Right cardiac atrium (tissue), 5 donors: Measurements from ENCODE around the gene HACL1. TPM values are rescaled to one million over a fixed set of nuclear protein-coding genes. Genes with fewer than 3 reads are reported as not detected.

Source experiments
- ATAC-seq, 2 donors: fragments of 200-7000 bp; cut with Tn5 transposase; one replicate each; pipeline versions ENCODE4 v1.8.0 to v1.9.1; 2020; ENCODE audit warnings: moderate library complexity in 2 of 2, mild to moderate bottlenecking in 1 of 2
- DNase-seq, 3 donors: peaks; one replicate each; pipeline ENCODE4 v3.0.0-alpha.2; 2020
- H3K27ac ChIP-seq: one replicate; pipeline ENCODE4 v1.5.1; 2013; ENCODE audit warnings: mild to moderate bottlenecking, low read length, control low read depth, moderate library complexity
- H3K27me3 ChIP-seq: one replicate; pipeline ENCODE4 v1.6.1; 2013; ENCODE audit not compliant: control insufficient read depth, insufficient read depth
- H3K4me1 ChIP-seq: one replicate; pipeline ENCODE4 v1.6.1; 2013; ENCODE audit warnings: low read length; ENCODE audit not compliant: control insufficient read depth, insufficient read depth
- H3K4me3 ChIP-seq: one replicate; pipeline ENCODE4 v1.5.1; 2013; ENCODE audit warnings: low read length, control low read depth
- H3K9me3 ChIP-seq: one replicate; pipeline ENCODE4 v1.6.1; 2013; ENCODE audit warnings: low read length; ENCODE audit not compliant: control insufficient read depth
- WGBS: extraction: QIAGEN DNeasy Blood & Tissue Kit; methylation state at CpG from one replicate; pipeline ENCODE4 v1.1.7; 2013; 5-methylcytosine and 5-hydroxymethylcytosine counted together
- intact Hi-C, 4 donors: fragments of 100-400 bp; cut with DNase I; formaldehyde crosslinking; loops; one replicate each; pipeline versions ENCODE4 v1.11.0 to v1.14.0; 2022 to 2023
- polyA plus RNA-seq: library from polyadenylated mRNA; stranded (reverse); fragments of 200-250 nt; gene quantifications from one replicate; pipeline ENCODE4 v1.2.3, GENCODE V29; 2013
- total RNA-seq, 4 donors: library from RNA; stranded (reverse); fragmentation: NEBNext Ultra II Directional; extraction: Animal tissue kit (Norgen Biotek cat#: 25700); gene quantifications; one replicate each; pipeline ENCODE4 v1.2.1, GENCODE V29; 2021
- donor health status: healthy with polysubstance abuse.
- donor health status: DM: no; HTN: yes; CAD: no.
- donor health status: DM: no; HTN: no; CAD: no.
- donor health status: DM: no; HTN: yes; CAD: no; lungs with severe emphysema.
- donor health status: DM: yes; HTN: yes; CAD: no.

The HACL1 gene
- total and polyA plus RNA-seq, 5 donors: 9.7 to 16.8 (median 12.1) TPM

- WGBS: 53% methylated on average over 3 of the region's 3 CpGs
- Histone ChIP-seq H3K9me3 (no peaks in the 10 kb centered on the region), H3K4me3 (no peak overlapping the region), H3K27ac (no peak overlapping the region), H3K4me1 (no peaks in the 10 kb centered on the region), H3K27me3 (no peaks in the 10 kb centered on the region)
- DNase-seq: no peak
- peak in 1 of 2 donors; percentile 16 for ATAC-seq
- intact Hi-C loops: loop anchor here in 2 of 4 donors (10.0 kb wide), 2 partner anchors 324 to 354 kb away; no protein-coding TSS in a partner anchor
These were observed 23.0 kb downstream of the HACL1 start for GRCh38 chr3:15578289-15578867.

GRCh38 chr3:15576475-15576874 is 24.9 kb downstream of the HACL1 start:
- ATAC-seq (no peak), DNase-seq (no peak)
- Histone ChIP-seq H3K4me3 (no peak overlapping the region), H3K4me1 (no peaks in the 10 kb centered on the region), H3K27me3 (no peaks in the 10 kb centered on the region), H3K27ac (no peak overlapping the region), H3K9me3 (no peaks in the 10 kb centered on the region)
- intact Hi-C loops: loop anchor here in 2 of 4 donors (10.0 kb wide), 2 partner anchors 322 to 352 kb away; no protein-coding TSS in a partner anchor
- WGBS: 84% methylated on average over 3 of the region's 3 CpGs

DNA sequence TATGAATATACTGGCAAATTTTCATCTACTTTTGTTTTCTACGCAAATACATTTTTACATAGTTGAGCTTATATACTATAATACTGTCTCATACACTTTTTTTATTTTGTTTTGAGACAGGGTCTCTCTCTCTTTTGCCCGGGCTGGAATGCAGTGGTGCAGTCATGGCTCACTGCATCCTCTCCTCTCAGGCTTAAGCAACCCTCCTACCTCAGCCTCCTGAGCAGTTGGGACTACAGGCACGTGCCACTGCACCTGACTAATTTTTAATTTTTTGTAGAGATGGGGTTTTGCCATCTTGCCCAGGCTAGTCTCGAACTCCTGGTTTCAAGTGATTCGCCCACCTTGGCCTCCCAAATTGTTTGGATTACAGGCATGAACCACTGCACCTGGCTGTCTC is 25.9 kb downstream of the HACL1 start:
- no peaks in the 10 kb centered on the region for H3K4me1 ChIP-seq
- DNase-seq: no peak
- no peak for ATAC-seq
- no peaks in the 10 kb centered on the region for H3K27me3 ChIP-seq
- no peak overlapping the region for H3K4me3 ChIP-seq
- 95% methylated on average over 5 of the region's 5 CpGs for whole genome bisulfite sequencing
- H3K27ac ChIP-seq: no peak overlapping the region
- no peaks in the 10 kb centered on the region for H3K9me3 ChIP-seq
- intact Hi-C loops: loop anchor here in 2 of 4 donors (10.0 kb wide), 2 partner anchors 321 to 351 kb away; no protein-coding TSS in a partner anchor

GRCh38 chr3:15572138-15572537 is 29.2 kb downstream of the HACL1 start:
- intact Hi-C loops: loop anchor here in 2 of 4 donors (10.0 kb wide), 2 partner anchors 317 to 347 kb away; no protein-coding TSS in a partner anchor
- Histone ChIP-seq H3K27ac (no peak overlapping the region), H3K4me1 (no peaks in the 10 kb centered on the region), H3K9me3 (no peaks in the 10 kb centered on the region), H3K4me3 (no peak overlapping the region), H3K27me3 (no peaks in the 10 kb centered on the region)
- DNase-seq: no peak
- WGBS: 87% methylated on average over 4 of the region's 4 CpGs
- ATAC-seq: no peak

DNA sequence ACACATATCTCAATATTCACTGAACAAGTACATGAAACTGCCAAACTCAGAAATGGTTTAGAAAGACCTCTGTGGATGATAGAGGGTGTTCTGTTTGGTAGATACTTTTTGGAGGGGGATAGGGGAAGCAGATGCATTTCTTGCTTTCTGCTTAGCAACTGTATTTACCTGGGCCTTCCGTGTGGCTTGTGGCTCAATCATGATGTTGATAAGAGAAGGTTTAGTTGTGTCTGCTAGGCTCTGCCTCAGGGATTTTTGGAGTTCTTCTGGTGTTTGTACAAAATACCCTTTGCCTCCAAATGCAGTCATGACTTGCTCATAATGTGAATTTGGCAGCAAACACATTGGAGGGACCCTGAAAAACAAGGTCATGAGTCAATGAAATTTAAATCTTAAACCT is 38.2 kb downstream of the HACL1 start:
- Histone ChIP-seq H3K9me3 (no peaks in the 10 kb centered on the region), H3K27me3 (no peaks in the 10 kb centered on the region), H3K27ac (no peak overlapping the region), H3K4me3 (no peak overlapping the region), H3K4me1 (no peaks in the 10 kb centered on the region)
- DNase-seq: no peak
- intact Hi-C loops: loop anchor here in 1 of 4 donors (10.0 kb wide), 1 partner anchor 128 kb away; no protein-coding TSS in a partner anchor
- ATAC-seq: no peak
- WGBS: 87% methylated on average over 1 of the region's 1 CpG

DNA sequence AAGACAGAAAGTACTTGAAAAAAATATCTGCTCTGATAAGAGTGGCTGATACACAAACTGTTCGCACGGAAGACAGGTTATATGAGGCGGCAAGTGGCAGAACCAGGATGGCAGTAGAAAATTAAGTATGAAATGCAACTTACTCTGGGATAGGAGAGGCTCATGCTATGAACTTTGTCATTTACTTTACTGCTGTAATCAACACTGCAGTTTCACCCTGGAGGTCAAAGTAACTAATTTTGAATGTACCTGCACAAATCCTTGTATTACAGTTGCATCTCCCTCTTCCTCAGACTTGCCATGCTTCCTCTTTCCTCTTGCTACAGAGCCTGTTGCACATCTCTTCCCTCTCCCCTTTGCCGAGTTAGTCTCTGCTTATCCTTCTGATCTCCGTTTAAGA is 38.8 kb downstream of the HACL1 start:
- H3K27me3 ChIP-seq: no peaks in the 10 kb centered on the region
- H3K4me1 ChIP-seq: no peaks in the 10 kb centered on the region
- no peaks in the 10 kb centered on the region for H3K9me3 ChIP-seq
- no peak overlapping the region for H3K4me3 ChIP-seq
- intact Hi-C loops: loop anchor here in 1 of 4 donors (10.0 kb wide), 1 partner anchor 128 kb away; no protein-coding TSS in a partner anchor
- 88% methylated on average over 5 of the region's 5 CpGs for WGBS
- ATAC-seq: no peak
- H3K27ac ChIP-seq: no peak overlapping the region
- DNase-seq: no peak

DNA sequence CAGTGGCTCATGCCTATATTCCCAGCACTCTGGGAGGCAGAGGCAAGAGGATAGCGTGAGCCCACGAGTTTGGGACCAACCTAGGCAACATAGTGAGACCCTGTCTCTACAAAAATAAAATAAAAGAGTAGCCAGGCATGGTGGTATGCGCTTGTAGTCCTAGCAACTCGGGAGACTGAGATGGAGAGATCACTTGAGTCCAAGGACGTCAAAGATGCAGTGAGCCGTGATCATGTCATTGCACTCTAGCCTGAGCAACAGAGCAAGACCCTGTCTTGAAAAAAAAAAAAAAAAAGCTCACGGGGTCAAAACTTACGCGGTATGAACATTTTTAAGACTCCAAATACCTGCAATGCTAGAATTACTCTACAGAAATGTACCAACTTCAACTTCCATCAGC is 42.8 kb downstream of the HACL1 start:
- DNase-seq: no peak

DNA sequence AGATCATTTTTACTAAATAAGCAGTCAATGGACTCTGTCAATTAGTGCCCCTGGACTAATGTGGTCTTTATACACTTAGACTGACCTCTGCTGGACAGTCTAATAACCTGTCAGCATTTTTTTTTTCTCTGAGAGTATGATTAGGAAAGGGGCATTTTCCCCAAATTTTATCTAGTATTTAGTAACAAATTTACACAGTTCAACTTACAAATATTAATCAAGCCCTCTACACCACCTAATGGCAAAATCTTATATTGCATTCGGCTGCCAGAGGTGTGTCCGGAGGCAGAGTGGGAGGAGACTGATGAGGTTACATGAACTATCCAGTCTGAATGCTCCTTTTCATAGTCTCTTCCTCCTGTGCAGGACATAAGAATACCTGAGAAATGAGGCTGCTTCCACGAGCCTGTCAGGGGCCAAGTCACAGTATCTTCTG is 43.8 kb downstream of the HACL1 start:
- intact Hi-C loops: loop anchor here in 2 of 4 donors (5.0 to 10.0 kb wide), 3 partner anchors 123 to 353 kb away; partner anchors contain the start of genes CAPN7 (in 1 of the 2), EAF1 (in 1 of the 2) and METTL6 (in 1 of the 2)
- 3% methylated on average over 3 of the region's 3 CpGs for WGBS
- Histone ChIP-seq H3K4me1 (no peaks in the 10 kb centered on the region), H3K9me3 (no peaks in the 10 kb centered on the region), H3K27ac (no peak overlapping the region), H3K4me3 (no peak overlapping the region), H3K27me3 (no peaks in the 10 kb centered on the region)
- DNase-seq (peak in 1 of 3 donors; percentile 47), ATAC-seq (peak; percentile 74 to 87)

More for the DNA sequence above, 42.8 kb downstream of the HACL1 start:
- 89% methylated on average over 9 of the region's 9 CpGs for WGBS
- Histone ChIP-seq H3K27ac (no peak overlapping the region), H3K27me3 (no peaks in the 10 kb centered on the region), H3K9me3 (no peaks in the 10 kb centered on the region), H3K4me3 (no peak overlapping the region), H3K4me1 (no peaks in the 10 kb centered on the region)
- intact Hi-C loops: loop anchor here in 2 of 4 donors (5.0 to 10.0 kb wide), 3 partner anchors 124 to 354 kb away; partner anchors contain the start of genes CAPN7 (in 1 of the 2), EAF1 (in 1 of the 2) and METTL6 (in 1 of the 2)
- ATAC-seq: no peak

DNA sequence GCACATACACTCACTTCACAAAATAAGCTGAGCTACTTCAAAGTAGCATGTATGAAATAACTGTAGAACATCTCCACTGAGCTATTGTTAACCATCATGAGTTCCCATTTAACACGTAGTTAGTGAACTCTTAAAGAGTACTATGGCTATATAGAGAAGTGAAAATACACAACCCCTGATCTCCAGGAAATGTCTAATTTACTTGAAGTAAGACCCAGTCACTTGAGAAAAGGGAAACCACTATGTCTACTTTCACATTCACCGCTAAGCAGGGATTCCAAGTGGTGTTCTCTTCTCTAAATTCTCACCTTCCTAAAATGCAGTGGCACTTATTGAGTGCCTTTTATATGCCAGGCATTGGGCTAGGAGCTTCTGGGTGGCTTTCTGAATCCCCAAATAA is 44.9 kb downstream of the HACL1 start:
- 69% methylated on average over 2 of the region's 2 CpGs for WGBS
- no peaks in the 10 kb centered on the region for H3K9me3 ChIP-seq
- ATAC-seq (peak; percentile 24 to 37), DNase-seq (no peak)
- H3K4me3 ChIP-seq: no peak overlapping the region
- no peak overlapping the region for H3K27ac ChIP-seq
- no peaks in the 10 kb centered on the region for H3K27me3 ChIP-seq
- H3K4me1 ChIP-seq: no peaks in the 10 kb centered on the region
- intact Hi-C loops: loop anchor here in 2 of 4 donors (5.0 to 10.0 kb wide), 3 partner anchors 122 to 352 kb away; partner anchors contain the start of genes CAPN7 (in 1 of the 2), EAF1 (in 1 of the 2) and METTL6 (in 1 of the 2)

- Histone ChIP-seq H3K9me3 (no peaks in the 10 kb centered on the region), H3K4me1 (no peaks in the 10 kb centered on the region), H3K27me3 (no peaks in the 10 kb centered on the region), H3K27ac (no peak overlapping the region), H3K4me3 (no peak overlapping the region)
- no peak for DNase-seq
- ATAC-seq: no peak
- WGBS: 80% methylated on average over 3 of the region's 3 CpGs
- intact Hi-C loops: loop anchor here in 2 of 4 donors (10.0 kb wide), 2 partner anchors 119 to 349 kb away; partner anchors contain the start of gene CAPN7 (in 1 of the 2)
These were observed 47.6 kb downstream of the HACL1 start for GRCh38 chr3:15553749-15554148.

- Histone ChIP-seq H3K27me3 (no peaks in the 10 kb centered on the region), H3K9me3 (no peaks in the 10 kb centered on the region), H3K27ac (no peak overlapping the region), H3K4me3 (no peak overlapping the region), H3K4me1 (no peaks in the 10 kb centered on the region)
- ATAC-seq: no peak
- 95% methylated on average over 1 of the region's 1 CpG for WGBS
- intact Hi-C loops: loop anchor here in 2 of 4 donors (10.0 kb wide), 2 partner anchors 117 to 347 kb away; partner anchors contain the start of gene CAPN7 (in 1 of the 2)
- DNase-seq: no peak
These were observed 49.5 kb downstream of the HACL1 start for GRCh38 chr3:15551902-15552301.
